Measurements from ENCODE around the gene GPR63. TPM values are rescaled to one million over a fixed set of nuclear protein-coding genes. Genes with fewer than 3 reads are reported as not detected.

The GPR63 gene
- total and polyA plus RNA-seq, 2 donors from 2014 or later: 0.37 to 0.69 TPM

DNA sequence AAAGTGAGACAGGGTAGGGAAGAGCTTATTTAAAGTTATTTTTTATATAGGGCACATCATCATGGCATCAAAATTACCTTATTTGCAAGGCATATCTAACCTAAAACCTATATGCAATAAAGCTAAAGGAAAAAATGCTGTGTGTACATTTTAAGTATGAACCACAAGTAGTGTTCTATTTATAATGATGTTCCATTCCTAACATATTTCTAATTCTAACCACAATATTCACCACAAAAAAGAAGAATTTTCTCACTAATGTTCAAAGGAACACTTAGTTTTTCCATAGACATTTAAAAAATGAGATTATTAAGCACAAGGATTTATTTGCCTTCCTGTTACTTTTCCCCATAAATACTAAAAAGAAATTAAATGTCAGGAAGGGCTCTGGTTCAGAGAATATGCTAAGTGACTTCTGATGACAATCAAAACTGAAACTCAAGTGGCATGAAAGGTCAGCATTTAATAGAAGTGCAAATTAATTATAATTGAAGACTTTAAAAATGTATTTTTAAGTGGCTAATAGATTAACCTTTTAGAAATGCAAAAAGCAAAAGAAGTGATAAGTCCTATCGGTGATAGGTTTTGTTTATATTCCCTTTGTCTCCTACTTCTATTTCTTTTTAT, 25.1 kb downstream of the GPR63 start:
- FAIRE-seq: peak; percentile 11
- Histone ChIP-seq H3K4me3 (ENCODE audit: low read length in 3 of 3) (no peak overlapping the region), H3K36me3 (ENCODE audit: control insufficient read depth in 2 of 3, insufficient read depth in 3 of 3, low read length in 3 of 3) (no peaks in the 10 kb centered on the region), H3K27ac (ENCODE audit: low read depth in 2 of 2, low read length in 2 of 2) (no peak overlapping the region), H3K9ac (ENCODE audit: low read length in 3 of 3) (no peak overlapping the region), H3K4me1 (ENCODE audit: control insufficient read depth in 2 of 3, insufficient read depth in 2 of 3, low read depth in 1 of 3, low read length in 3 of 3) (no peaks in the 10 kb centered on the region), H3K9me3 (ENCODE audit: control insufficient read depth in 2 of 3, insufficient read depth in 1 of 3, low read length in 3 of 3) (no peaks in the 10 kb centered on the region), H3K27me3 (ENCODE audit: control insufficient read depth, insufficient read depth, low read length) (no peaks in the 10 kb centered on the region)
- TF ChIP-seq CTCF (IDR thresholded peaks at IDR 0.05; ENCODE audit: borderline replicate concordance, extremely low read depth, insufficient read depth): no peak
- DNase-seq: no peak
- intact Hi-C loops (cut with DNase I): no loop called here

DNA sequence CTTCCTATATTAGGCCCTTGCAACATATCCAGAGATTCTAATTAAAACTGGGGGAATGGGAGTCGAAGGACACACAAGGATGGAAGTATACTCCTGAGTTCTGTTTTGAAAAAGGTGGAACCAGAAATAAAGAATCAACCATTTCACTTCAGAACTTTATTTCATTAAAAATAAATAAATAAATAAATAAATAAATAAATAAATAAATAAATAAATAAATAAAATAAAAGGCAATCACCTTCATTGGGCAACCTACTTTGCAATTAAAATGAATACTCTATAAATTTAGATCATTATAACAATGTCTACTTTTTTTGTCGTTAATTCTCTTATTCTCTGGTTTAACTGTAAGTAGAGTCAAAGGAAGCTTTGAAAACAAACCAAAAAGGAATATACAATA, 25.6 kb downstream of the GPR63 start:
- DNase-seq (no peak), FAIRE-seq (no peak)
- TF ChIP-seq CTCF (IDR thresholded peaks at IDR 0.05; ENCODE audit: borderline replicate concordance, extremely low read depth, insufficient read depth): no peak
- Histone ChIP-seq H3K4me3 (ENCODE audit: low read length in 3 of 3) (no peak overlapping the region), H3K27ac (ENCODE audit: low read depth in 2 of 2, low read length in 2 of 2) (no peak overlapping the region), H3K9ac (ENCODE audit: low read length in 3 of 3) (no peak overlapping the region), H3K27me3 (ENCODE audit: control insufficient read depth, insufficient read depth, low read length) (no peaks in the 10 kb centered on the region), H3K36me3 (ENCODE audit: control insufficient read depth in 2 of 3, insufficient read depth in 3 of 3, low read length in 3 of 3) (no peaks in the 10 kb centered on the region), H3K9me3 (ENCODE audit: control insufficient read depth in 2 of 3, insufficient read depth in 1 of 3, low read length in 3 of 3) (no peaks in the 10 kb centered on the region), H3K4me1 (ENCODE audit: control insufficient read depth in 2 of 3, insufficient read depth in 2 of 3, low read depth in 1 of 3, low read length in 3 of 3) (no peaks in the 10 kb centered on the region)
- intact Hi-C loops (cut with DNase I): no loop called here

- no peak overlapping the region for H3K9ac ChIP-seq (ENCODE audit: low read length in 3 of 3)
- H3K27ac ChIP-seq (ENCODE audit: low read depth in 2 of 2, low read length in 2 of 2): no peak overlapping the region
- H3K27me3 ChIP-seq (ENCODE audit: control insufficient read depth, insufficient read depth, low read length): no peaks in the 10 kb centered on the region
- DNase-seq: no peak
- intact Hi-C loops (cut with DNase I): no loop called here
- no peak for TF ChIP-seq CTCF (IDR thresholded peaks at IDR 0.05; ENCODE audit: borderline replicate concordance, extremely low read depth, insufficient read depth)
- FAIRE-seq: no peak
- no peaks in the 10 kb centered on the region for H3K4me1 ChIP-seq (ENCODE audit: control insufficient read depth in 2 of 3, insufficient read depth in 2 of 3, low read depth in 1 of 3, low read length in 3 of 3)
- no peak overlapping the region for H3K4me3 ChIP-seq (ENCODE audit: low read length in 3 of 3)
- H3K9me3 ChIP-seq (ENCODE audit: control insufficient read depth in 2 of 3, insufficient read depth in 1 of 3, low read length in 3 of 3): no peaks in the 10 kb centered on the region
- H3K36me3 ChIP-seq (ENCODE audit: control insufficient read depth in 2 of 3, insufficient read depth in 3 of 3, low read length in 3 of 3): no peaks in the 10 kb centered on the region
Measured at GRCh38 chr6:96811136-96811535, 26.1 kb downstream of the GPR63 start.

DNA sequence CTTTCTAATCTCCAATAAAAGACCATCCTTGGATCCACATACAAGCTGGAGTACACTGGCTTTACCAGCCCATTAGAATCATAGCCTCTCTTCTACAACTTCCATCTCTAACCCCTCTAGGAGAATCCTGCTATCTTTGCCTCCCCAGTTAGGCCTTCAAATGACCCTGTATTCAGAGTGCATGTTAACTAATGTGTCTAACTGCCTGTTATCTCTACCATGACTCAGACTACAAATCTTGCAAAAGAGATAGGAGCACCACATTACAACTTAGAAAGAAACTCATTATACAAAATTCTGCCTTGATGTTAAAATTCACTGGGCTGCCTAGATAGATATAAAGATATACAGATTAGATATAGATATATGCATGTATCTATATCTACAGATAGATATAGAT, 28.2 kb downstream of the GPR63 start:
- H3K9ac ChIP-seq (ENCODE audit: low read length in 3 of 3): no peak overlapping the region
- no peaks in the 10 kb centered on the region for H3K27me3 ChIP-seq (ENCODE audit: control insufficient read depth, insufficient read depth, low read length)
- no peaks in the 10 kb centered on the region for H3K4me1 ChIP-seq (ENCODE audit: control insufficient read depth in 2 of 3, insufficient read depth in 2 of 3, low read depth in 1 of 3, low read length in 3 of 3)
- FAIRE-seq (no peak), DNase-seq (no peak)
- intact Hi-C loops (cut with DNase I): no loop called here
- H3K27ac ChIP-seq (ENCODE audit: low read depth in 2 of 2, low read length in 2 of 2): no peak overlapping the region
- H3K9me3 ChIP-seq (ENCODE audit: control insufficient read depth in 2 of 3, insufficient read depth in 1 of 3, low read length in 3 of 3): no peaks in the 10 kb centered on the region
- no peak overlapping the region for H3K4me3 ChIP-seq (ENCODE audit: low read length in 3 of 3)
- H3K36me3 ChIP-seq (ENCODE audit: control insufficient read depth in 2 of 3, insufficient read depth in 3 of 3, low read length in 3 of 3): no peaks in the 10 kb centered on the region
- no peak for TF ChIP-seq CTCF (IDR thresholded peaks at IDR 0.05; ENCODE audit: borderline replicate concordance, extremely low read depth, insufficient read depth)
